D341Med (cell line): Measurements from ENCODE around the gene MAP3K1.
"Not testable (repeated sequence)": the region's sequence is repeated elsewhere in the genome, so short reads cannot be mapped to it uniquely, and the experiment has no call there.

Experiments
- DNase-seq: peaks from one replicate; pipeline ENCODE4 v3.0.0; 2012; ENCODE audit warnings: low spot score

MAP3K1 gene

DNA sequence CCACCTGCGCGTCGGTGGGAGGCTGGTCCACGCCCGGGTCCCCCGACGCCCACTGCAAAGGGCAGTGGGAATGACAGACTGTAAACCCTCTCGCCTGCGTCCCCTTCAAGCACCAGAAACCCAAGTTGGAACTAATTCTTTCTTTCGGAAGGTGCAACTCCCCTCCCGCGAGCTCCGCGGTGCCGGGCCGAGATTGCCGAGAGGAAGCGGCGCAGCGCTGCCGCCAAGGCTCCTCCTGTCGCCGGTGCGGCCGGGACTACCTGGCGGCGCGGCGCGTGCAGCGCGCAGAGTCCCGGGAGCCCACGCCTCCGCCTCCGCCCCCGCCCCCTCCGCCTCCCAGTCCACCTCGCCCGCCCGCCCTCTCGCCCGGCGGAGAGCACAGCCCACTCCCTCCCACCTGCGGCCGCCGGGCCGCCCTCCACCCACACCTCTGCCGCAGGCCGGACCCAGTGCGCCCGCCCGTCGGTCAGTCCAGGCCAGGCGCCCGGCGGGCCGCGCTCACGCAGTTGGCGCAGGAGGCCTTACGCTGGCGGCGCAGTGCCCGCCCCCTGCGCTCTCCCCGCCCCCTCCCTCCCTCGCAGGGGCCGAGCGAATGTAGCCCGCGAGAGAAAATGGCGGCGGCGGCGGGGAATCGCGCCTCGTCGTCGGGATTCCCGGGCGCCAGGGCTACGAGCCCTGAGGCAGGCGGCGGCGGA, at the start of gene MAP3K1:
Gene MAP3K1 (plus strand): TSS at position 587 of the 695 bp plus-strand sequence. CDS start 25 bp downstream, at position 612.
- peak; percentile 91 for DNase-seq

DNA sequence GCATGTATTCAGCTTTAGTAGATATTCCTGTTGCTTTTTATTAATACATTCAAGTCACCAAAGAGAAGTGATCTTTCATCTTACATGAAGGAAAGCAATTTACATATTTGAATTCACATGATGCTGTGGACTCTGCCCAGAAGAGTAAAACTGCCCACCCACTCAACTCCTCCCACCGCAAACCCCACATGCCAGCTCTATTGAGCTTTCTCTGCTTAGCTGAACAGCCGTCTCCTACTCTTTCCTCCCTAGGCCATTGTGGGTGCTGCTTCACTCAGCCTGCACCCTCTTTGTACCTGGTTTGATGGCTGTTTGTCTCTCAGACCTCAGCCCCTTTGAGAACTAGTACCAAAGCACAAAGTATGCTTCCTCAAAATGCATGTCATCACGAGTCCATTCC, 48.4 kb upstream of the MAP3K1 start:
- no peak for DNase-seq

GRCh38 chr5:56769875-56770604, 45.3 kb upstream of the MAP3K1 start:
- no peak for DNase-seq

GRCh38 chr5:56772767-56773166, 42.6 kb upstream of the MAP3K1 start:
- DNase-seq = no peak

DNA sequence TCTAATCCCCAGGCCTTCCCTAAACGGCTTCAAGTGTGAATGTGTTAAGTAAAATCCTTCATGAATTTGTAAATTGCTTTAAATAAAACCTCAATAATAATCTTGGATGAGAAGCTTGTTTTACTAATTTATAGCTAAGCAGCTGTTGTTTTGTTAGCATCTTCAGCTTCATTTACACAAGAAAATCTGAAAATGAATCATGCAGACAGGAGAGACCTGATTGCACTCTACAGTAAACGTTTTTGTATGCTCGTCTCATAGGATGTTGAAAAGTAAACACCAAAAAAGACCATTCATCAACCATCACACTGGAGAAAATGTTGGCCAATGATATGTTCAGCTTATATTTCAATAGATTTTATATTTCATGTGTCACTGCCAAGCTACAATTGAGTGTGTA, 40.4 kb upstream of the MAP3K1 start:
- no peak for DNase-seq

- not testable (repeated sequence) for DNase-seq
These were observed 39.0 kb upstream of the MAP3K1 start for GRCh38 chr5:56776212-56776846.

DNA sequence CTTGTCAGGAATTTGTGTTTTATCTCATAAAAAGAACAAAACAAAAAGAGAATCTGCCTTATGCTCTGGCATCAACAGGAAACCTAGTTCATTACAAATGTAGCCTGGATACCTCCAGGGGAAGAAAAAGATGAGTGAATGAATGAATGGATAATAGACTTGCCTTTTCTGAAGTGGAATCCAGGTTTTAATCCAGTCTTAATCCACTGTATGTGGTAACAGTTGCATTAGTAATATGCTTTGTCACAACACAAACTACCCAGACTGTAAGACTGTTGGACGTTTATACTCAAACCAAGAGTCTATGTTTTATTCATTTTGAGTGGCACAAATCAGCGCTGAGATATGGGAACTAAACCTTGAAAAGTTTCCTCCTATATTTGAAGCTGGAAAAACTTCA, 32.1 kb upstream of the MAP3K1 start:
- DNase-seq = no peak

DNA sequence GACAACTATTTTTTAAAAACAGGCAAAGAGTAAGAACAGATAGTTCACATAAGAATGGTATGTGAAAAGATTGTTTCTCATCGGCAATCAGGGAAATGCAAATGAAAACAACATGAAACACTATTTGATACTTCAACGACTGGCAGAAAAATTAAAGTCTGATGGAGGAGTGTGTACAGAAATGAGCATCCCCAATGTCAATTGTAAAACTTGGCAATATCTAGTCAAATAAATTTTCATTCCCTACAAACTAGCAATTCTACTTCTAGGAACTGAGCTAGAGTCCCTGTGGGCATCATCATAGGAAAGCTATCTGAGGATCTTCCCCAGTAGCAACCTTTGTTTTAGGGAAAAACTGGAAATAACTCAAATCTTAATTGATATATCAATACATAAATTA, 29.0 kb upstream of the MAP3K1 start:
- no peak for DNase-seq

DNA sequence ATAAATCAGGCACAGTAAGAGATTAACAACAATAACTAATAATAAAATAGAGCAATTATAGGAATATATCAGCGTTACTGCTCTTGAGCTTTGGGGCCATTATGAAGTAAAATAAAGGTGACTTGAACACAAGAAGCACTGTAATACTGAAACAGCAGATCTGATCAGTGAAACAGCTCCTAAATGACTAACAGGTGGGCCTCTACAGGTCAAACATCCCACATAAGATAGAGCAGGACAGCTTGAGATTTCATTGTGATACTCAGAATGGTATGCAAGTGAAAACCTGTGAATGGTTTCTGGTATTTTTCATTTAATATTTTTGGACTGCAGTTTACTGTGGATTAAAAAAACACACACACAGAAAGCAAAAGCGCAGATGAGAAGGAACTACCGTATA, 24.0 kb upstream of the MAP3K1 start:
- no peak for DNase-seq

GRCh38 chr5:56798521-56798920, 16.8 kb upstream of the MAP3K1 start:
- no peak for DNase-seq

GRCh38 chr5:56800186-56800585, 15.2 kb upstream of the MAP3K1 start:
- DNase-seq = no peak

- no peak for DNase-seq
These were observed 14.1 kb upstream of the MAP3K1 start for GRCh38 chr5:56801256-56801655.

- no peak for DNase-seq
These were observed 13.1 kb upstream of the MAP3K1 start for GRCh38 chr5:56802205-56802604.

- no peak for DNase-seq
These were observed 12.3 kb upstream of the MAP3K1 start for GRCh38 chr5:56803025-56803424.

GRCh38 chr5:56803894-56804293, 11.5 kb upstream of the MAP3K1 start:
- no peak for DNase-seq

DNA sequence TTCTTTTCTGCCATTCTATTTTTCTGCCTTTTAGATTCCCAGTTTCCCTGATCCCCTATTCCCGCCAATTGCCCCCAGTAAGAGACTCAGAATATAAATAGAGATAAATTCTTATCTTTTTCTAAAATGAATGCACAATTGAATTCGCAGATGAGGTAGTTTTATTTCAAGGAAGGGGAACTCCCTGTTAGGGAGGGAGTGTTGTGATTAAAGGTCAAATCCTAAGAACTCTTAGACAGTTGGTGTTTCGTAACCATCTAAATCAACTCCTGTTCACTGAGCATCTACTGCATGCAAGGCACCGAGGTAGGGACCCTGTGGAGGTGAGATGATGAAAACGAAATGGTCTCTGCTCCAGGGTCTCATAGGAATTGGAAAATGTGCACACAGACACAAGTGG, 7.7 kb upstream of the MAP3K1 start:
- DNase-seq = no peak

- no peak for DNase-seq
These were observed 7.1 kb upstream of the MAP3K1 start for GRCh38 chr5:56808211-56808610.

DNA sequence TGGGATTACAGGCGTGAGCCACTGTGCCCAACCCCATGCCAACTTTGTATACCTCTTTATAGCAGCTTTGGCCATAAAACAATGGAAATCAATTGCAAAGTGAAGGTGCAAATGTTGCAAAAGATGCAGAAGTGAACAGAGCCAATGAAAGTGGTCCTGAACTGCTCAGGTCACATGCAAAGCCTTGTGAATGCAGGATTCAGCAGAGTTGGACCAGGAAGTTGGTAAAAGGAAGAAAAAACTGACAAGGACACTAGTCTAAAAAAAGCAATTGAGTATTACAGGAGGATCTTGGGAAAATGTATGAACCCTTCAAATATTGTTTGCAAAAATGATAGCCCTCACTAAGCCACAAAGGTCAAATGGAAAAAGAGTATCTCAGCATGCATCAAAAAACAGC, 4.5 kb upstream of the MAP3K1 start:
- no peak for DNase-seq

- no peak for DNase-seq
These were observed 3.2 kb upstream of the MAP3K1 start for GRCh38 chr5:56812110-56812509.

GRCh38 chr5:56813302-56813701, 2.0 kb upstream of the MAP3K1 start:
- DNase-seq = no peak

GRCh38 chr5:56814361-56814962, 887 bp upstream of the MAP3K1 start:
- DNase-seq = no peak

- DNase-seq = no peak
These were observed 553 bp downstream of the MAP3K1 start for GRCh38 chr5:56815658-56816545.
